ENCODE results near the gene FHIT. TPM values are rescaled to one million over a fixed set of nuclear protein-coding genes. Genes with fewer than 3 reads are reported as not detected.

FHIT gene
- total RNA-seq, 1 donor from 2014 or later, result 20.2 TPM

GRCh38 chr3:60207905-60208304, 1043.3 kb downstream of the FHIT start:
- Mint-ChIP-seq H3K27me3 (ENCODE audit: unreplicated experiment) (no peaks in the 10 kb centered on the region), H3K9me3 (ENCODE audit: unreplicated experiment) (no peaks in the 10 kb centered on the region), H3K27ac (ENCODE audit: unreplicated experiment) (no peak overlapping the region), H3K36me3 (ENCODE audit: low read depth, unreplicated experiment) (no peaks in the 10 kb centered on the region), H3K4me1 (ENCODE audit: unreplicated experiment) (peaks cover 6% of the 10 kb centered on the region), H3K4me3 (ENCODE audit: unreplicated experiment) (no peak overlapping the region)
- no peak for TF ChIP-seq CTCF (IDR thresholded peaks at IDR 0.05; ENCODE audit: unreplicated experiment)
- no peak for DNase-seq (ENCODE audit: low spot score)

- Mint-ChIP-seq H3K27me3 (ENCODE audit: unreplicated experiment) (no peaks in the 10 kb centered on the region), H3K9me3 (ENCODE audit: unreplicated experiment) (no peaks in the 10 kb centered on the region), H3K4me1 (ENCODE audit: unreplicated experiment) (peaks cover 18% of the 10 kb centered on the region), H3K27ac (ENCODE audit: unreplicated experiment) (no peak overlapping the region), H3K36me3 (ENCODE audit: low read depth, unreplicated experiment) (no peaks in the 10 kb centered on the region), H3K4me3 (ENCODE audit: unreplicated experiment) (no peak overlapping the region)
- DNase-seq (ENCODE audit: low spot score), result no peak
- TF ChIP-seq CTCF (IDR thresholded peaks at IDR 0.05; ENCODE audit: unreplicated experiment), result no peak
Observed at GRCh38 chr3:60206206-60206605, 1045.0 kb downstream of the FHIT start.

GRCh38 chr3:60202052-60202726, 1049.1 kb downstream of the FHIT start:
- Mint-ChIP-seq H3K27me3 (ENCODE audit: unreplicated experiment) (no peaks in the 10 kb centered on the region), H3K4me1 (ENCODE audit: unreplicated experiment) (peaks cover 18% of the 10 kb centered on the region), H3K36me3 (ENCODE audit: low read depth, unreplicated experiment) (no peaks in the 10 kb centered on the region), H3K27ac (ENCODE audit: unreplicated experiment) (no peak overlapping the region), H3K9me3 (ENCODE audit: unreplicated experiment) (no peaks in the 10 kb centered on the region), H3K4me3 (ENCODE audit: unreplicated experiment) (no peak overlapping the region)
- DNase-seq (ENCODE audit: low spot score), result no peak
- no peak for TF ChIP-seq CTCF (IDR thresholded peaks at IDR 0.05; ENCODE audit: unreplicated experiment)

- DNase-seq (ENCODE audit: low spot score), result no peak
- no peaks in the 10 kb centered on the region for H3K36me3 Mint-ChIP-seq (ENCODE audit: low read depth, unreplicated experiment)
- no peak overlapping the region for H3K27ac Mint-ChIP-seq (ENCODE audit: unreplicated experiment)
- peaks cover 17% of the 10 kb centered on the region for H3K4me1 Mint-ChIP-seq (ENCODE audit: unreplicated experiment)
- no peaks in the 10 kb centered on the region for H3K27me3 Mint-ChIP-seq (ENCODE audit: unreplicated experiment)
- TF ChIP-seq CTCF (IDR thresholded peaks at IDR 0.05; ENCODE audit: unreplicated experiment), result no peak
- H3K9me3 Mint-ChIP-seq (ENCODE audit: unreplicated experiment), result no peaks in the 10 kb centered on the region
- H3K4me3 Mint-ChIP-seq (ENCODE audit: unreplicated experiment), result no peak overlapping the region
Observed at GRCh38 chr3:60199306-60199705, 1051.9 kb downstream of the FHIT start.

GRCh38 chr3:60198179-60198720, 1053.0 kb downstream of the FHIT start:
- no peaks in the 10 kb centered on the region for H3K9me3 Mint-ChIP-seq (ENCODE audit: unreplicated experiment)
- no peak for DNase-seq (ENCODE audit: low spot score)
- no peaks in the 10 kb centered on the region for H3K36me3 Mint-ChIP-seq (ENCODE audit: low read depth, unreplicated experiment)
- H3K4me1 Mint-ChIP-seq (ENCODE audit: unreplicated experiment), result peaks cover 12% of the 10 kb centered on the region
- no peak overlapping the region for H3K27ac Mint-ChIP-seq (ENCODE audit: unreplicated experiment)
- no peaks in the 10 kb centered on the region for H3K27me3 Mint-ChIP-seq (ENCODE audit: unreplicated experiment)
- TF ChIP-seq CTCF (IDR thresholded peaks at IDR 0.05; ENCODE audit: unreplicated experiment), result no peak
- H3K4me3 Mint-ChIP-seq (ENCODE audit: unreplicated experiment), result no peak overlapping the region
